ENCODE results near the gene CEP112.

CEP112 gene

DNA sequence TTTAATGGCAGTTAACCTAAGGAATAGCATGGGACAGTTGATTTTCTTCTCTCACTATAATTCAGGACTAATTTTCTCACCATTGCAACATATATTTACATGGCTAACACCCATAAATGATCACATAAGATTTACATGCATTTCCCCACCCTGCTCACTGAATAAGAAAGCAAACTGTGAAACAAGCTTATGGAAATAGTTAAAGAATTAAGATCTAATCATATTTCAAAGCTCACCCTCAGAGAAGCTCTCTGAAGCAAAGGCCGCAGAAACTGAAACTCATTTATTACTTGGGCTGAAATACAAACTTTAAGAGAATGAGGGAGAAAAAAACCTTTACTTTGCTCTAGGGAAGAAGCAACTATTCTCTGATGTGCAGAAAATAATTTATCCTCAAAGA is 411.8 kb downstream of the CEP112 start:
- TF ChIP-seq EZH2phosphoT487 (conservative IDR thresholded peaks at IDR 0.05; ENCODE audit: low read length): no peak
- TF ChIP-seq, protein P1, sequence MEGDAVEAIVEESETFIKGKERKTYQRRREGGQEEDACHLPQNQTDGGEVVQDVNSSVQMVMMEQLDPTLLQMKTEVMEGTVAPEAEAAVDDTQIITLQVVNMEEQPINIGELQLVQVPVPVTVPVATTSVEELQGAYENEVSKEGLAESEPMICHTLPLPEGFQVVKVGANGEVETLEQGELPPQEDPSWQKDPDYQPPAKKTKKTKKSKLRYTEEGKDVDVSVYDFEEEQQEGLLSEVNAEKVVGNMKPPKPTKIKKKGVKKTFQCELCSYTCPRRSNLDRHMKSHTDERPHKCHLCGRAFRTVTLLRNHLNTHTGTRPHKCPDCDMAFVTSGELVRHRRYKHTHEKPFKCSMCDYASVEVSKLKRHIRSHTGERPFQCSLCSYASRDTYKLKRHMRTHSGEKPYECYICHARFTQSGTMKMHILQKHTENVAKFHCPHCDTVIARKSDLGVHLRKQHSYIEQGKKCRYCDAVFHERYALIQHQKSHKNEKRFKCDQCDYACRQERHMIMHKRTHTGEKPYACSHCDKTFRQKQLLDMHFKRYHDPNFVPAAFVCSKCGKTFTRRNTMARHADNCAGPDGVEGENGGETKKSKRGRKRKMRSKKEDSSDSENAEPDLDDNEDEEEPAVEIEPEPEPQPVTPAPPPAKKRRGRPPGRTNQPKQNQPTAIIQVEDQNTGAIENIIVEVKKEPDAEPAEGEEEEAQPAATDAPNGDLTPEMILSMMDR (IDR thresholded peaks at IDR 0.05; ENCODE audit: insufficient read depth, low read length, poor library complexity, severe bottlenecking): no peak
- no peaks in the 10 kb centered on the region for H3K9me2 ChIP-seq (replicated peaks; ENCODE audit: insufficient read depth, low read length)
- no peaks in the 10 kb centered on the region for H3K79me2 ChIP-seq (ENCODE audit: insufficient read depth, low read length)
- H3K4me3 ChIP-seq (ENCODE audit: insufficient read depth, low read length, poor library complexity, severe bottlenecking): no peak overlapping the region
- no peak overlapping the region for H2AFZ ChIP-seq (ENCODE audit: low read depth, low read length, severe bottlenecking)
- no peaks in the 10 kb centered on the region for H4K20me1 ChIP-seq (ENCODE audit: low read depth, low read length)
- no peak overlapping the region for H3K9ac ChIP-seq (ENCODE audit: low read length)
- no peaks in the 10 kb centered on the region for H3F3A ChIP-seq (ENCODE audit: insufficient read depth)
- H3K36me3 ChIP-seq (ENCODE audit: low read length): no peaks in the 10 kb centered on the region
- H3K4me2 ChIP-seq (ENCODE audit: low read depth, low read length, poor library complexity, severe bottlenecking): no peak overlapping the region
- no peaks in the 10 kb centered on the region for H3K27me3 ChIP-seq (ENCODE audit: low read length)
- no peak overlapping the region for H3K27ac ChIP-seq (ENCODE audit: low read depth, low read length)
- no peaks in the 10 kb centered on the region for H3K9me3 ChIP-seq (ENCODE audit: insufficient read depth, low read length)

DNA sequence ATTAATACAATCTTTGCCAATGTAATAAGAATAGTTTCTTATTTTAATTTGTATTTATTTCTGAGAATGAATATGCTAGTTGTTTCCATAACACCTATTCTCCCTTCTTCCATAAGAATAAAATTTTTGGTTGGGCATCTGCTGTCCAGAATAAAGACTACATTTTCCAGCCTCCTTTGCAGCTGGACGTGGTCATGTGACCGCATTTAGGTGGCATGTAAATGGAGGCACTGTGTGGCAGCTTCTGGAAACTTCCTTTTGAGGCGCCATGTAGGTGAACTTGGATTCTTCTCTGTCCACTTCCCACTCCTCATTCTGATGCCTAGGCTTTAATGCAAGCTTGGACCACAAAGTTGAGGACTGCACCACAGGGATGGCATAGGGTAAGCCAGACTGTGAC is 415.0 kb downstream of the CEP112 start:
- Histone ChIP-seq H2AFZ (ENCODE audit: low read depth, low read length, severe bottlenecking) (no peak overlapping the region), H3K36me3 (ENCODE audit: low read length) (no peaks in the 10 kb centered on the region), H3K27me3 (ENCODE audit: low read length) (no peaks in the 10 kb centered on the region), H3F3A (ENCODE audit: insufficient read depth) (no peaks in the 10 kb centered on the region), H4K20me1 (ENCODE audit: low read depth, low read length) (no peaks in the 10 kb centered on the region), H3K9me2 (replicated peaks; ENCODE audit: insufficient read depth, low read length) (no peaks in the 10 kb centered on the region), H3K4me2 (ENCODE audit: low read depth, low read length, poor library complexity, severe bottlenecking) (no peak overlapping the region), H3K79me2 (ENCODE audit: insufficient read depth, low read length) (no peaks in the 10 kb centered on the region), H3K9ac (ENCODE audit: low read length) (no peak overlapping the region), H3K4me3 (ENCODE audit: insufficient read depth, low read length, poor library complexity, severe bottlenecking) (no peak overlapping the region), H3K27ac (ENCODE audit: low read depth, low read length) (no peak overlapping the region), H3K9me3 (ENCODE audit: insufficient read depth, low read length) (no peaks in the 10 kb centered on the region)
- TF ChIP-seq EZH2phosphoT487 (conservative IDR thresholded peaks at IDR 0.05; ENCODE audit: low read length): no peak
- TF ChIP-seq, protein P1 (IDR thresholded peaks at IDR 0.05; ENCODE audit: insufficient read depth, low read length, poor library complexity, severe bottlenecking): no peak

DNA sequence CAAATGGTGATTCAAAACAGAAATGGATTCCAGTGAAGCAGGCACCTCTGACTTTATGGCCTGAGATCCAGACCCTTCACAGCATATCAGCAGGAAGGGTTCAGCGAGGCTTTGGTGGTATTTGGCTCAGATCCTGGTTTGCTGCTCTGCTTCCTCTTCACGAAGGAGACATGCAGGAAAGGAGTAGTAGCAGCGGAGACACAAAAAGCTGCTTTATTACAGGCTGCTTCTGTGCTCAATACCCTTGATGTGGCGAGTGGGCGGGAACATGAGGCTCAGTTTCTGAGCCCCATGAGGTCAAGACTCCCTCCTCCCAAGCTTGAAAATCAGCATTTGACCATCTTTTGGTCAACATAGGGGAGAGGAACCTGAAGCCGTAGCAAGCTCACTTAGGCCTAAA is 417.1 kb downstream of the CEP112 start:
- Histone ChIP-seq H3K9me3 (ENCODE audit: insufficient read depth, low read length) (no peaks in the 10 kb centered on the region), H3K9me2 (replicated peaks; ENCODE audit: insufficient read depth, low read length) (no peaks in the 10 kb centered on the region), H3K4me2 (ENCODE audit: low read depth, low read length, poor library complexity, severe bottlenecking) (no peak overlapping the region), H3K9ac (ENCODE audit: low read length) (no peak overlapping the region), H3K27ac (ENCODE audit: low read depth, low read length) (no peak overlapping the region), H3K4me3 (ENCODE audit: insufficient read depth, low read length, poor library complexity, severe bottlenecking) (no peak overlapping the region), H3F3A (ENCODE audit: insufficient read depth) (no peaks in the 10 kb centered on the region), H3K27me3 (ENCODE audit: low read length) (no peaks in the 10 kb centered on the region), H3K36me3 (ENCODE audit: low read length) (no peaks in the 10 kb centered on the region), H4K20me1 (ENCODE audit: low read depth, low read length) (no peaks in the 10 kb centered on the region), H2AFZ (ENCODE audit: low read depth, low read length, severe bottlenecking) (no peak overlapping the region), H3K79me2 (ENCODE audit: insufficient read depth, low read length) (no peaks in the 10 kb centered on the region)
- TF ChIP-seq, protein P1 (IDR thresholded peaks at IDR 0.05; ENCODE audit: insufficient read depth, low read length, poor library complexity, severe bottlenecking): no peak
- TF ChIP-seq EZH2phosphoT487 (conservative IDR thresholded peaks at IDR 0.05; ENCODE audit: low read length): no peak

Data from SU-DHL-6 (cell line).